Uterus (tissue), 4 donors: Measurements from ENCODE around the gene LIPH. TPM values are rescaled to one million over a fixed set of nuclear protein-coding genes. Genes with fewer than 3 reads are reported as not detected.

ENCODE experiments used
- DNase-seq, 2 donors: peaks; one replicate each; pipeline ENCODE4 v3.0.0-alpha.2; 2019 to 2020
- H3K27ac ChIP-seq, 2 donors: fragments of 200-600 bp; sonication (generic); 1 replicate in 1 of 2; 2 replicates in 1 of 2; pipeline ENCODE4 v1.5.1; 2016 to 2018
- H3K27me3 ChIP-seq, 2 donors: fragments of 200-600 bp; sonication (generic); one replicate each; pipeline ENCODE4 v1.5.1; 2018 to 2019; ENCODE audit warnings: control low read depth in 1 of 2
- H3K36me3 ChIP-seq, 2 donors: fragments of 200-600 bp; sonication (generic); one replicate each; pipeline ENCODE4 v1.5.1; 2019; ENCODE audit warnings: control low read depth in 1 of 2
- H3K4me1 ChIP-seq, 2 donors: fragments of 200-600 bp; sonication (generic); one replicate each; pipeline ENCODE4 v1.5.1; 2018 to 2019; ENCODE audit warnings: control low read depth in 1 of 2
- H3K4me3 ChIP-seq, 2 donors: fragments of 200-600 bp; sonication (generic); 1 replicate in 1 of 2; 2 replicates in 1 of 2; pipeline ENCODE4 v1.5.1; 2018 to 2019; ENCODE audit warnings: mild to moderate bottlenecking in 1 of 2
- H3K9me3 ChIP-seq, 2 donors: fragments of 200-600 bp; sonication (generic); one replicate each; pipeline ENCODE4 v1.5.1; 2019; ENCODE audit warnings: control low read depth in 1 of 2
- CTCF ChIP-seq, 4 experiments: fragments of 200-600 bp in 2 of 4; fragments of 450-650 bp in 2 of 4; sonication (generic) in 2 of 4; IDR thresholded peaks; one replicate each; pipeline ENCODE4 v1.5.1; 2016 to 2019; ENCODE audit warnings: antibody characterized with exemption in 4 of 4, mild to moderate bottlenecking in 2 of 4, moderate library complexity in 1 of 4
- POLR2A ChIP-seq, 2 donors: fragments of 450-650 bp; IDR thresholded peaks; one replicate each; pipeline ENCODE4 v1.6.1; 2016; ENCODE audit warnings: antibody characterized with exemption in 2 of 2, mild to moderate bottlenecking in 1 of 2, moderate library complexity in 1 of 2
- intact Hi-C: fragments of 100-400 bp; cut with DNase I; formaldehyde crosslinking; loops from one replicate; pipeline ENCODE4 v1.15.1; 2023; ENCODE audit warnings: low total_unique reads
- total RNA-seq, 4 donors: library from RNA; depleted of rRNA in 3 of 4; stranded (reverse); fragments of >200 nt in 3 of 4; gene quantifications; one replicate each; pipeline versions ENCODE4 v1.1.0 to v1.2.4, GENCODE V29; 2014 to 2023
- donor health status: DM: yes; HTN: yes; CAD: no.

LIPH gene
- under 1 TPM in 1 of 4 donors, not detected in 3; 0.07 TPM for total RNA-seq

GRCh38 chr3:185552358-185552877 is at the start of gene LIPH:
Gene LIPH (minus strand): TSS chr3:185552588. CDS start chr3:185552471, 117 bp downstream.
- no peaks in the 10 kb centered on the region for H3K27me3 ChIP-seq
- no peaks in the 10 kb centered on the region for H3K9me3 ChIP-seq
- H3K36me3 ChIP-seq = no peaks in the 10 kb centered on the region
- no peak for DNase-seq
- H3K4me1 ChIP-seq = no peaks in the 10 kb centered on the region
- H3K27ac ChIP-seq = no peak within 1 kb of the TSS
- intact Hi-C loops = no loop called here
- H3K4me3 ChIP-seq = no peak within 1 kb of the TSS
- TF ChIP-seq CTCF (IDR thresholded peaks at IDR 0.05) (no peak), POLR2A (IDR thresholded peaks at IDR 0.05) (no peak)

- Histone ChIP-seq H3K27me3 (no peaks in the 10 kb centered on the region), H3K9me3 (no peaks in the 10 kb centered on the region), H3K36me3 (peaks cover 0 to 2% of the 10 kb centered on the region in 2 donors), H3K27ac (no peak overlapping the region), H3K4me1 (no peaks in the 10 kb centered on the region), H3K4me3 (no peak overlapping the region)
- no peak for DNase-seq
- TF ChIP-seq CTCF (IDR thresholded peaks at IDR 0.05) = no peak
- no peak for TF ChIP-seq POLR2A (IDR thresholded peaks at IDR 0.05)
- intact Hi-C loops = no loop called here
Measured at GRCh38 chr3:185595526-185595925, 43.1 kb upstream of the LIPH start.

- Histone ChIP-seq H3K27ac (no peak overlapping the region), H3K36me3 (peaks cover 0 to 2% of the 10 kb centered on the region in 2 donors), H3K27me3 (no peaks in the 10 kb centered on the region), H3K4me3 (no peak overlapping the region), H3K9me3 (no peaks in the 10 kb centered on the region), H3K4me1 (no peaks in the 10 kb centered on the region)
- no peak for DNase-seq
- TF ChIP-seq POLR2A (IDR thresholded peaks at IDR 0.05) (no peak), CTCF (IDR thresholded peaks at IDR 0.05) (no peak)
- intact Hi-C loops = no loop called here
Measured at GRCh38 chr3:185594073-185594472, 41.7 kb upstream of the LIPH start.

GRCh38 chr3:185586686-185587039 is 34.3 kb upstream of the LIPH start:
- no peak for DNase-seq
- H3K27me3 ChIP-seq = no peaks in the 10 kb centered on the region
- H3K27ac ChIP-seq = peak overlapping the region; percentile 94 to 95
- TF ChIP-seq CTCF (IDR thresholded peaks at IDR 0.05) (no peak), POLR2A (IDR thresholded peaks at IDR 0.05) (no peak)
- intact Hi-C loops = no loop called here
- H3K9me3 ChIP-seq = no peaks in the 10 kb centered on the region
- H3K4me3 ChIP-seq = peak overlapping the region; percentile 72 to 91
- H3K36me3 ChIP-seq = no peaks in the 10 kb centered on the region
- H3K4me1 ChIP-seq = peaks cover 0 to 6% of the 10 kb centered on the region in 2 donors

GRCh38 chr3:185585859-185586685 is 33.7 kb upstream of the LIPH start, which contains the start of gene SENP2:
Gene SENP2 (plus strand): TSS chr3:185586295. CDS start chr3:185586414, 119 bp downstream.
- Histone ChIP-seq H3K27ac (peak within 1 kb of the TSS; percentile 94 to 95), H3K36me3 (no peaks in the 10 kb centered on the region), H3K4me3 (peak within 1 kb of the TSS; percentile 72 to 91), H3K9me3 (no peaks in the 10 kb centered on the region), H3K4me1 (peaks cover 0 to 6% of the 10 kb centered on the region in 2 donors), H3K27me3 (no peaks in the 10 kb centered on the region)
- DNase-seq = peak; percentile 99
- TF ChIP-seq CTCF (IDR thresholded peaks at IDR 0.05) (peak in 1 of 4 experiments; percentile 3), POLR2A (IDR thresholded peaks at IDR 0.05) (peak; percentile 80 to 88)
- intact Hi-C loops = no loop called here
